Small intestine (tissue), 7 donors: Measurements from ENCODE around the gene RBFOX2. TPM values are rescaled to one million over a fixed set of nuclear protein-coding genes. Genes with fewer than 3 reads are reported as not detected.

Experiments
- DNase-seq, 2 donors: peaks; one replicate each; pipeline versions ENCODE4 v3.0.0 to v3.0.0-alpha.2; 2013
- FAIRE-seq: peaks from 2 replicates; lab custom pipeline; 2012; peaks lifted over from hg19 to GRCh38; lab: Jason Lieb, UNC
- H3K27ac ChIP-seq, 3 donors: one replicate each; pipeline ENCODE4 v1.5.1; 2013; ENCODE audit warnings: low read length in 2 of 3, mild to moderate bottlenecking in 2 of 3, control low read depth in 1 of 3, inconsistent platforms in 1 of 3, low read depth in 1 of 3, moderate library complexity in 1 of 3
- H3K27me3 ChIP-seq, 3 donors: one replicate each; pipeline ENCODE4 v1.6.1; 2013; ENCODE audit warnings: low read length in 3 of 3, inconsistent platforms in 1 of 3; ENCODE audit not compliant: control insufficient read depth in 3 of 3, insufficient read depth in 3 of 3
- H3K36me3 ChIP-seq, 3 donors: one replicate each; pipeline ENCODE4 v1.6.1; 2013; ENCODE audit warnings: low read length in 3 of 3, inconsistent platforms in 1 of 3, low read depth in 1 of 3, mild to moderate bottlenecking in 1 of 3, moderate library complexity in 1 of 3; ENCODE audit not compliant: control insufficient read depth in 3 of 3, insufficient read depth in 2 of 3
- H3K4me1 ChIP-seq, 3 donors: one replicate each; pipeline ENCODE4 v1.6.1; 2013; ENCODE audit warnings: low read length in 2 of 3, inconsistent platforms in 1 of 3, low read depth in 1 of 3, mild to moderate bottlenecking in 1 of 3, moderate library complexity in 1 of 3; ENCODE audit not compliant: control insufficient read depth in 3 of 3, insufficient read depth in 2 of 3
- H3K4me3 ChIP-seq, 3 donors: one replicate each; pipeline ENCODE4 v1.5.1; 2013; ENCODE audit warnings: low read length in 3 of 3, control low read depth in 1 of 3, inconsistent platforms in 1 of 3, low read depth in 1 of 3, mild to moderate bottlenecking in 1 of 3, moderate library complexity in 1 of 3
- H3K9me3 ChIP-seq, 2 donors: one replicate each; pipeline ENCODE4 v1.6.1; 2013; ENCODE audit warnings: low read depth in 1 of 2, low read length in 1 of 2; ENCODE audit not compliant: control insufficient read depth in 2 of 2, insufficient read depth in 1 of 2
- WGBS, 3 donors: extraction: QIAGEN DNeasy Blood & Tissue Kit; methylation state at CpG; one replicate each; pipeline ENCODE4 v1.1.7; 2013; 5-methylcytosine and 5-hydroxymethylcytosine counted together
- polyA plus RNA-seq, 4 donors: library from polyadenylated mRNA; stranded (reverse) in 3 of 4; unstranded in 1 of 4; fragments of 200-250 nt in 3 of 4; fragments of 120-200 nt in 1 of 4; gene quantifications; one replicate each; pipeline versions ENCODE4 v1.2.1 to v1.2.3, GENCODE V29; 2013
- donor health status: healthy with polysubstance abuse.
- donor health status: control.
- donor health status: control.
- donor health status: Bipolar disorder and iron deficiency.
- donor health status: healthy.

RBFOX2 gene
- polyA plus RNA-seq, 4 donors = 12.3 to 43.1 (median 23.8) TPM

GRCh38 chr22:35835267-35835997, 193.2 kb downstream of the RBFOX2 start:
- H3K27ac ChIP-seq = peak overlapping the region; percentile 56 to 74 (median 60)
- H3K4me3 ChIP-seq = peak overlapping the region in 2 of 3 donors; percentile 23 to 49
- DNase-seq (no peak), FAIRE-seq (peak; percentile 49)
- H3K9me3 ChIP-seq = no peaks in the 10 kb centered on the region
- no peaks in the 10 kb centered on the region for H3K36me3 ChIP-seq
- WGBS, 3 donors = 8 to 22% (median 17%) methylated on average over 3 of the region's 3 CpGs
- no peaks in the 10 kb centered on the region for H3K27me3 ChIP-seq
- H3K4me1 ChIP-seq = peaks cover 0 to 25% (median 13%) of the 10 kb centered on the region in 3 donors

GRCh38 chr22:35834061-35834460, 194.6 kb downstream of the RBFOX2 start:
- FAIRE-seq (no peak), DNase-seq (peak; percentile 33 to 84)
- Histone ChIP-seq H3K9me3 (no peaks in the 10 kb centered on the region), H3K27ac (peak overlapping the region in 2 of 3 donors; percentile 12 to 74), H3K4me3 (peak overlapping the region in 1 of 3 donors; percentile 24), H3K36me3 (no peaks in the 10 kb centered on the region), H3K4me1 (peaks cover 0 to 23% (median 13%) of the 10 kb centered on the region in 3 donors), H3K27me3 (no peaks in the 10 kb centered on the region)
- WGBS, 3 donors = 7 to 32% (median 21%) methylated on average over 3 of the region's 3 CpGs

GRCh38 chr22:35830305-35830704, 198.3 kb downstream of the RBFOX2 start:
- WGBS, 3 donors = 75 to 81% (median 77%) methylated on average over 2 of the region's 2 CpGs
- no peak for FAIRE-seq
- no peak for DNase-seq
- H3K36me3 ChIP-seq = peaks cover 0 to 7% (median 0%) of the 10 kb centered on the region in 3 donors
- H3K9me3 ChIP-seq = no peaks in the 10 kb centered on the region
- H3K27ac ChIP-seq = no peak overlapping the region
- H3K4me1 ChIP-seq = peaks cover 0 to 10% (median 7%) of the 10 kb centered on the region in 3 donors
- H3K27me3 ChIP-seq = no peaks in the 10 kb centered on the region
- no peak overlapping the region for H3K4me3 ChIP-seq

- Histone ChIP-seq H3K4me1 (peaks cover 5 to 8% (median 7%) of the 10 kb centered on the region in 3 donors), H3K4me3 (no peak overlapping the region), H3K27me3 (no peaks in the 10 kb centered on the region), H3K9me3 (no peaks in the 10 kb centered on the region), H3K36me3 (peaks cover 0 to 7% (median 0%) of the 10 kb centered on the region in 3 donors), H3K27ac (no peak overlapping the region)
- DNase-seq = peak; percentile 51 to 77
- FAIRE-seq = no peak
- WGBS, 3 donors = 38 to 74% (median 40%) methylated on average over 2 of the region's 2 CpGs
Measured at GRCh38 chr22:35824256-35824655, 204.4 kb downstream of the RBFOX2 start.

GRCh38 chr22:35821654-35822053, 207.0 kb downstream of the RBFOX2 start:
- no peak overlapping the region for H3K27ac ChIP-seq
- peaks cover 0 to 12% (median 0%) of the 10 kb centered on the region in 3 donors for H3K36me3 ChIP-seq
- H3K4me3 ChIP-seq = no peak overlapping the region
- no peaks in the 10 kb centered on the region for H3K9me3 ChIP-seq
- FAIRE-seq (no peak), DNase-seq (peak; percentile 70 to 79)
- 20 to 70% (median 35%) methylated on average over 1 of the region's 1 CpG for WGBS, 3 donors
- peaks cover 5 to 11% (median 7%) of the 10 kb centered on the region in 3 donors for H3K4me1 ChIP-seq
- H3K27me3 ChIP-seq = no peaks in the 10 kb centered on the region

GRCh38 chr22:35819421-35819820, 209.2 kb downstream of the RBFOX2 start:
- peak in 1 of 2 donors; percentile 21 for DNase-seq
- no peak for FAIRE-seq
- peaks cover 2 to 12% (median 5%) of the 10 kb centered on the region in 3 donors for H3K4me1 ChIP-seq
- no peak overlapping the region for H3K4me3 ChIP-seq
- H3K36me3 ChIP-seq = peaks cover 0 to 5% (median 0%) of the 10 kb centered on the region in 3 donors
- 10 to 57% (median 40%) methylated on average over 1 of the region's 1 CpG for WGBS, 3 donors
- no peak overlapping the region for H3K27ac ChIP-seq
- no peaks in the 10 kb centered on the region for H3K27me3 ChIP-seq
- H3K9me3 ChIP-seq = no peaks in the 10 kb centered on the region

GRCh38 chr22:35818897-35819296, 209.7 kb downstream of the RBFOX2 start:
- Histone ChIP-seq H3K36me3 (peaks cover 0 to 5% (median 0%) of the 10 kb centered on the region in 3 donors), H3K27ac (no peak overlapping the region), H3K4me3 (no peak overlapping the region), H3K27me3 (no peaks in the 10 kb centered on the region), H3K4me1 (peaks cover 2 to 12% (median 3%) of the 10 kb centered on the region in 3 donors), H3K9me3 (no peaks in the 10 kb centered on the region)
- DNase-seq = no peak
- no peak for FAIRE-seq
- 48 to 54% (median 49%) methylated on average over 1 of the region's 1 CpG for WGBS, 3 donors

GRCh38 chr22:35812600-35812999, 216.0 kb downstream of the RBFOX2 start:
- FAIRE-seq (no peak), DNase-seq (no peak)
- WGBS, 3 donors = 67 to 88% (median 74%) methylated on average over 4 of the region's 4 CpGs
- Histone ChIP-seq H3K4me1 (peaks cover 0 to 4% (median 0%) of the 10 kb centered on the region in 3 donors), H3K9me3 (peaks cover 0 to 6% of the 10 kb centered on the region in 2 donors), H3K4me3 (no peak overlapping the region), H3K27me3 (no peaks in the 10 kb centered on the region), H3K27ac (no peak overlapping the region), H3K36me3 (peaks cover 0 to 16% (median 6%) of the 10 kb centered on the region in 3 donors)
